Neural progenitor cell (in vitro differentiated cells): ENCODE data around the gene SLC4A2. TPM values are rescaled to one million over a fixed set of nuclear protein-coding genes. Genes with fewer than 3 reads are reported as not detected.
A peak's percentile ranks its signal among the peaks of the same experiment; 100 is the strongest.

Source experiments
- DNase-seq: peaks from one replicate; pipeline ENCODE4 v3.0.0-alpha.2; 2016; ENCODE audit warnings: low spot score
- H2AFZ ChIP-seq: fragments of 200-600 bp; sonication (generic); replicated peaks from 2 replicates; pipeline ENCODE4 v1.6.1; 2016; ENCODE audit warnings: antibody characterized with exemption
- H3F3A ChIP-seq: fragments of 200-600 bp; sonication (generic); 2 replicates; pipeline ENCODE4 v1.6.1; 2016; ENCODE audit warnings: antibody characterized with exemption, low read depth
- H3K27ac ChIP-seq: fragments of 200-600 bp; sonication (generic); 2 replicates; pipeline ENCODE4 v1.5.1; 2016; ENCODE audit warnings: mild to moderate bottlenecking
- H3K27me3 ChIP-seq: fragments of 200-600 bp; sonication (generic); 2 replicates; pipeline ENCODE4 v1.6.1; 2016; ENCODE audit warnings: mild to moderate bottlenecking, moderate library complexity
- H3K36me3 ChIP-seq: fragments of 200-600 bp; sonication (generic); 2 replicates; pipeline ENCODE4 v1.5.1; 2016
- H3K4me1 ChIP-seq: fragments of 200-600 bp; sonication (generic); 2 replicates; pipeline ENCODE4 v1.6.1; 2016; ENCODE audit warnings: mixed run types
- H3K4me2 ChIP-seq: fragments of 200-600 bp; sonication (generic); 2 replicates; pipeline ENCODE4 v1.6.1; 2016
- H3K4me3 ChIP-seq: fragments of 200-600 bp; sonication (generic); 2 replicates; pipeline ENCODE4 v1.5.1; 2016
- H3K79me2 ChIP-seq: fragments of 200-600 bp; sonication (generic); 2 replicates; pipeline ENCODE4 v1.6.1; 2016; ENCODE audit warnings: low read depth
- H3K9ac ChIP-seq: fragments of 200-600 bp; sonication (generic); 2 replicates; pipeline ENCODE4 v1.6.1; 2016
- H3K9me3 ChIP-seq: fragments of 200-600 bp; sonication (generic); 2 replicates; pipeline ENCODE4 v1.5.1; 2016; ENCODE audit warnings: low read depth
- H4K20me1 ChIP-seq: fragments of 200-600 bp; sonication (generic); 2 replicates; pipeline ENCODE4 v1.6.1; 2016; ENCODE audit warnings: low read depth
- H3K27ac Mint-ChIP-seq: 3 replicates; pipeline ENCODE4 v1.8.0; 2021; ENCODE audit warnings: mixed read lengths
- H3K27me3 Mint-ChIP-seq: 2 replicates; pipeline ENCODE4 v1.8.0; 2022; ENCODE audit warnings: low read depth, mild to moderate bottlenecking, inconsistent platforms, moderate library complexity, mixed read lengths; ENCODE audit not compliant: insufficient read depth
- H3K36me3 Mint-ChIP-seq: 3 replicates; pipeline ENCODE4 v1.8.0; 2021; ENCODE audit warnings: mixed read lengths
- H3K4me1 Mint-ChIP-seq: 3 replicates; pipeline ENCODE4 v1.8.0; 2021; ENCODE audit warnings: mixed read lengths
- H3K4me3 Mint-ChIP-seq: 3 replicates; pipeline ENCODE4 v1.8.0; 2021; ENCODE audit warnings: mild to moderate bottlenecking, moderate library complexity, mixed read lengths
- H3K9me3 Mint-ChIP-seq: 3 replicates; pipeline ENCODE4 v1.8.0; 2020; ENCODE audit warnings: mixed read lengths
- EZH2 ChIP-seq: fragments of 200-600 bp; sonication (generic); IDR thresholded peaks from 2 replicates; pipeline ENCODE4 v1.6.1; 2017; ENCODE audit warnings: antibody characterized with exemption, mild to moderate bottlenecking, moderate library complexity
- EZH2phosphoT487 ChIP-seq: fragments of 200-600 bp; sonication (generic); IDR thresholded peaks from 2 replicates; pipeline ENCODE4 v1.6.1; 2017; ENCODE audit warnings: antibody characterized with exemption
- total RNA-seq: library from RNA; depleted of rRNA; stranded (reverse); fragments of >200 nt; gene quantifications from 2 replicates; pipeline ENCODE4 v1.2.3, GENCODE V29; 2015; ENCODE audit warnings: low replicate concordance
- TF ChIP-seq, protein P1 (sequence below): fragments of 200-600 bp; sonication (generic); IDR thresholded peaks from 2 replicates; pipeline ENCODE4 v1.5.1; 2017; ENCODE audit warnings: antibody characterized with exemption, mild to moderate bottlenecking

Gene SLC4A2
- total RNA-seq, 1 donor from 2014 or later = 26.1 TPM

DNA sequence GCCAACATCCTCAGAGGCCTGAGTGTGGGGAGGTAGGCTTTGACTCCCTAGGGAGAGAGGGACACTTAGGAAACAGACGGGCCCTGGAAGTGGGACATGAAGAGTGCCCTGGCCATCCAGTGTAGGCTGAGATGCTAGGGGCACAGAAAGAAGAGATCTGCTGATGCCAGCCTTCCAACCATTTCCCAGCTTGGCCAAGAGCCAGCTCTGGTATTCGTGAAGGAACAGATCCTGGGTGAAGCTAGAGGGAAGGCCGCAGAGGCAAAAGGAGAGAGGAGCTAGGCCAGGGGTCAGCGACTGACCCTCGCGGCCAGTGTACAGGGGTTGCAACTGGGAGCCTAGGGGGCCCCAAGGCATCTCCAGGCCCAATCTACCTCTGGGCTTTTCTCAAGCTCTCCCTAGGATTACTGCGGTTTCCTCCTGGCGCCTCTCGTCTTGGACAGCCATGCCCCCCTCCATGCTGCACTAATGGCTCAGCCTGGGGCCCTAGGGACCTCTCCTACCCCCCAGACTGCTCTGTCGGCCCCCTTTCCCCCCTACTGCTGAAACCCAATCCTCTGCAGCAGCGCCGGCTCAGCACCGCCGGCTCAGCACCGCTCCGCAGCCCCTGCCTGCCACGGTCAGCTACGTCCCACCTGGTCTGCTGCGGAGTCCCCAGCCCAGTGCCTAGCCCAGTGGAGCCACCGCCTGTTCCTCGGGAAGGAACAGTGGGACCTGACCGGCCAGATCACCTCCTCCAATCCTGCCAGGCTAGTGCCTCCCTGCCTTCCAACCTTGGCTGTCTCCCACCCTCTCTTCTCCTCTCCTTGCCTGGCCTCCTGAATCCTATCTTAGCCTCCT, 11.2 kb upstream of the SLC4A2 start, which contains the start of gene ASIC3:
Gene ASIC3, plus strand, starts transcription at position 556 of the 840 bp plus-strand sequence. CDS start 355 bp downstream, outside the sequence.
- Mint-ChIP-seq H3K4me1 (no peaks in the 10 kb centered on the region), H3K27me3 (peaks cover 10% of the 10 kb centered on the region), H3K9me3 (no peaks in the 10 kb centered on the region), H3K36me3 (peaks cover 5% of the 10 kb centered on the region), H3K27ac (no peak within 1 kb of the TSS), H3K4me3 (no peak within 1 kb of the TSS)
- DNase-seq = no peak
- no peak within 1 kb of the TSS for H3K4me3 ChIP-seq
- H3K79me2 ChIP-seq = no peaks in the 10 kb centered on the region
- peaks cover 7% of the 10 kb centered on the region for H3F3A ChIP-seq
- H3K27ac ChIP-seq = no peak within 1 kb of the TSS
- peaks cover 43% of the 10 kb centered on the region for H3K27me3 ChIP-seq
- H3K36me3 ChIP-seq = no peaks in the 10 kb centered on the region
- H2AFZ ChIP-seq = no peak within 1 kb of the TSS
- no peaks in the 10 kb centered on the region for H3K4me1 ChIP-seq
- H3K9ac ChIP-seq = no peak within 1 kb of the TSS
- no peak for TF ChIP-seq EZH2phosphoT487
- TF ChIP-seq, protein P1, sequence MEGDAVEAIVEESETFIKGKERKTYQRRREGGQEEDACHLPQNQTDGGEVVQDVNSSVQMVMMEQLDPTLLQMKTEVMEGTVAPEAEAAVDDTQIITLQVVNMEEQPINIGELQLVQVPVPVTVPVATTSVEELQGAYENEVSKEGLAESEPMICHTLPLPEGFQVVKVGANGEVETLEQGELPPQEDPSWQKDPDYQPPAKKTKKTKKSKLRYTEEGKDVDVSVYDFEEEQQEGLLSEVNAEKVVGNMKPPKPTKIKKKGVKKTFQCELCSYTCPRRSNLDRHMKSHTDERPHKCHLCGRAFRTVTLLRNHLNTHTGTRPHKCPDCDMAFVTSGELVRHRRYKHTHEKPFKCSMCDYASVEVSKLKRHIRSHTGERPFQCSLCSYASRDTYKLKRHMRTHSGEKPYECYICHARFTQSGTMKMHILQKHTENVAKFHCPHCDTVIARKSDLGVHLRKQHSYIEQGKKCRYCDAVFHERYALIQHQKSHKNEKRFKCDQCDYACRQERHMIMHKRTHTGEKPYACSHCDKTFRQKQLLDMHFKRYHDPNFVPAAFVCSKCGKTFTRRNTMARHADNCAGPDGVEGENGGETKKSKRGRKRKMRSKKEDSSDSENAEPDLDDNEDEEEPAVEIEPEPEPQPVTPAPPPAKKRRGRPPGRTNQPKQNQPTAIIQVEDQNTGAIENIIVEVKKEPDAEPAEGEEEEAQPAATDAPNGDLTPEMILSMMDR = no peak
- TF ChIP-seq EZH2 = no peak
- H3K4me2 ChIP-seq = no peak within 1 kb of the TSS
- H3K9me3 ChIP-seq = no peaks in the 10 kb centered on the region
- peaks cover 34% of the 10 kb centered on the region for H4K20me1 ChIP-seq

DNA sequence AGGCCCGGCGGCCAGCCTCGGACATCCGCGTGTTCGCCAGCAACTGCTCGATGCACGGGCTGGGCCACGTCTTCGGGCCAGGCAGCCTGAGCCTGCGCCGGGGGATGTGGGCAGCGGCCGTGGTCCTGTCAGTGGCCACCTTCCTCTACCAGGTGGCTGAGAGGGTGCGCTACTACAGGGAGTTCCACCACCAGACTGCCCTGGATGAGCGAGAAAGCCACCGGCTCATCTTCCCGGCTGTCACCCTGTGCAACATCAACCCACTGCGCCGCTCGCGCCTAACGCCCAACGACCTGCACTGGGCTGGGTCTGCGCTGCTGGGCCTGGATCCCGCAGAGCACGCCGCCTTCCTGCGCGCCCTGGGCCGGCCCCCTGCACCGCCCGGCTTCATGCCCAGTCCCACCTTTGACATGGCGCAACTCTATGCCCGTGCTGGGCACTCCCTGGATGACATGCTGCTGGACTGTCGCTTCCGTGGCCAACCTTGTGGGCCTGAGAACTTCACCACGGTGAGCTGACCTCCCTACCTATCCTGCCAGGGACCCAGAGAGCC, 10.4 kb upstream of the SLC4A2 start:
- Histone ChIP-seq H4K20me1 (peaks cover 37% of the 10 kb centered on the region), H3K4me1 (no peaks in the 10 kb centered on the region), H3K9me3 (no peaks in the 10 kb centered on the region), H3K36me3 (no peaks in the 10 kb centered on the region), H3K27ac (no peak overlapping the region), H3K27me3 (peaks cover 43% of the 10 kb centered on the region), H2AFZ (no peak overlapping the region), H3K4me2 (no peak overlapping the region), H3F3A (peaks cover 7% of the 10 kb centered on the region), H3K9ac (no peak overlapping the region), H3K4me3 (no peak overlapping the region), H3K79me2 (no peaks in the 10 kb centered on the region)
- Mint-ChIP-seq H3K27me3 (peaks cover 10% of the 10 kb centered on the region), H3K27ac (no peak overlapping the region), H3K4me1 (no peaks in the 10 kb centered on the region), H3K9me3 (no peaks in the 10 kb centered on the region), H3K4me3 (no peak overlapping the region), H3K36me3 (peaks cover 5% of the 10 kb centered on the region)
- no peak for TF ChIP-seq EZH2
- TF ChIP-seq, protein P1 = no peak
- TF ChIP-seq EZH2phosphoT487 = no peak
- no peak for DNase-seq

DNA sequence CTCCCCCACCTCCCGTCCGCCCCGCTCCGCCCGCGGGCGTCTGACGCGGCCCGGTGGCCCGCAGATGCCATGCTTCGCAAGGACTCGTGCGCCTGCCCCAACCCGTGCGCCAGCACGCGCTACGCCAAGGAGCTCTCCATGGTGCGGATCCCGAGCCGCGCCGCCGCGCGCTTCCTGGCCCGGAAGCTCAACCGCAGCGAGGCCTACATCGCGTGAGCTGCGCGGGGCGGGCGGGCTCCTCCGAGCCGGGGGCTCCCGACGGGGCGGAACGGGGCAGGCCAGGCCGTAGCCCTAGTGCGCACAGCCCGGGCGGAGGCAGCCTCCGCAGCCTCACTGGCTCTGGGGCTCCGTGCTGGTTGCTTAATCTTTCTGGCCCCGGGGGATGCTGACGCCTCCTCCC, 8.3 kb upstream of the SLC4A2 start:
- no peak overlapping the region for H3K4me3 Mint-ChIP-seq
- H3K4me3 ChIP-seq = no peak overlapping the region
- H2AFZ ChIP-seq = no peak overlapping the region
- H3K9me3 Mint-ChIP-seq = no peaks in the 10 kb centered on the region
- H3K4me1 Mint-ChIP-seq = peaks cover 2% of the 10 kb centered on the region
- H3K79me2 ChIP-seq = no peaks in the 10 kb centered on the region
- H3F3A ChIP-seq = peaks cover 7% of the 10 kb centered on the region
- peak overlapping the region; percentile 75 for H3K4me2 ChIP-seq
- peaks cover 50% of the 10 kb centered on the region for H3K27me3 ChIP-seq
- no peak overlapping the region for H3K27ac Mint-ChIP-seq
- H3K36me3 ChIP-seq = no peaks in the 10 kb centered on the region
- no peak overlapping the region for H3K27ac ChIP-seq
- no peaks in the 10 kb centered on the region for H3K4me1 ChIP-seq
- peaks cover 39% of the 10 kb centered on the region for H4K20me1 ChIP-seq
- H3K27me3 Mint-ChIP-seq = peaks cover 14% of the 10 kb centered on the region
- H3K36me3 Mint-ChIP-seq = peaks cover 5% of the 10 kb centered on the region
- TF ChIP-seq EZH2 (peak; percentile 63), EZH2phosphoT487 (peak; percentile 44)
- TF ChIP-seq, protein P1 = no peak
- H3K9me3 ChIP-seq = no peaks in the 10 kb centered on the region
- H3K9ac ChIP-seq = no peak overlapping the region
- peak; percentile 95 for DNase-seq
